Measurements from ENCODE around the gene CMSS1. TPM values are rescaled to one million over a fixed set of nuclear protein-coding genes. Genes with fewer than 3 reads are reported as not detected.

The CMSS1 gene
- polyA plus RNA-seq, 2 of the 4 experiments (the other 2 are of a cell fraction) = 61.1 to 62.9 TPM

- Histone ChIP-seq H3K9me3 (no peaks in the 10 kb centered on the region), H3K4me2 (no peak overlapping the region), H3K4me1 (0 out of 3 replicates have a peak, but pooled peaks cover 3% of the 10 kb centered on the region), H3K4me3 (no peak overlapping the region), H3K27ac (no peak overlapping the region)
- WGBS (ENCODE audit: missing lambda C conversion rate) = 71% methylated on average over 5 of the region's 5 CpGs
- ChIA-PET CTCF (interaction anchor here (0.9 kb wide), 1 partner anchor 35 kb away, joined by 3 read pairs; no protein-coding TSS in a partner anchor), POLR2A (no interaction called here)
- ATAC-seq (no peak), DNase-seq (ENCODE audit: low read depth in 1 of 2, low spot score in 1 of 2) (no peak), FAIRE-seq (no peak)
- TF ChIP-seq NFE2L2 (conservative IDR thresholded peaks at IDR 0.05; ENCODE audit: low read length) = no peak
- TF ChIP-seq EHMT2 (IDR thresholded peaks at IDR 0.05; ENCODE audit: low read depth) = no peak
- TF ChIP-seq CBX2 (IDR thresholded peaks at IDR 0.05; ENCODE audit: borderline replicate concordance, low read depth) = no peak
- TF ChIP-seq HMGXB4 (CRISPR knock-in tag; IDR thresholded peaks at IDR 0.05; ENCODE audit: borderline replicate concordance) = no peak
- TF ChIP-seq PHF8 (IDR thresholded peaks at IDR 0.05; ENCODE audit: borderline replicate concordance, low read depth) = no peak
- no peak for TF ChIP-seq ELK1 (IDR thresholded peaks at IDR 0.05; ENCODE audit: low read depth, low read length)
- no peak for TF ChIP-seq SMC3 (IDR thresholded peaks at IDR 0.05)
These were observed 205.5 kb downstream of the CMSS1 start for GRCh38 chr3:100023150-100023549.

- 0 out of 3 replicates have a peak, but pooled peaks cover 3% of the 10 kb centered on the region for H3K4me1 ChIP-seq
- no peak overlapping the region for H3K4me2 ChIP-seq
- H3K27ac ChIP-seq = no peak overlapping the region
- ChIA-PET CTCF (interaction anchor here (0.9 kb wide), 1 partner anchor 35 kb away, joined by 3 read pairs; no protein-coding TSS in a partner anchor), POLR2A (no interaction called here)
- WGBS (ENCODE audit: missing lambda C conversion rate) = 88% methylated on average over 1 of the region's 1 CpG
- H3K9me3 ChIP-seq = no peaks in the 10 kb centered on the region
- TF ChIP-seq NR3C1 (IDR thresholded peaks at IDR 0.05) = no peak
- no peak for TF ChIP-seq PBX3 (IDR thresholded peaks at IDR 0.05)
- TF ChIP-seq MAZ (IDR thresholded peaks at IDR 0.05; ENCODE audit: borderline replicate concordance, low read depth, low read length) = no peak
- TF ChIP-seq NPAS2 (CRISPR knock-in tag; IDR thresholded peaks at IDR 0.05; ENCODE audit: borderline replicate concordance) = no peak
- no peak for TF ChIP-seq FOSL2 (IDR thresholded peaks at IDR 0.05)
- no peak for TF ChIP-seq FOSL2 (CRISPR knock-in tag; IDR thresholded peaks at IDR 0.05)
- TF ChIP-seq RFX5 (IDR thresholded peaks at IDR 0.05) = no peak
- no peak for TF ChIP-seq GATA3 (IDR thresholded peaks at IDR 0.05; ENCODE audit: borderline replicate concordance)
- no peak for TF ChIP-seq EHF (CRISPR knock-in tag; IDR thresholded peaks at IDR 0.05)
- no peak for TF ChIP-seq CHD2 (IDR thresholded peaks at IDR 0.05; ENCODE audit: low read length, partially characterized antibody)
- TF ChIP-seq HOXA7 (CRISPR knock-in tag; IDR thresholded peaks at IDR 0.05) = no peak
- no peak for TF ChIP-seq USF2 (IDR thresholded peaks at IDR 0.05)
- TF ChIP-seq TFCP2L1 (CRISPR knock-in tag; IDR thresholded peaks at IDR 0.05) = no peak
- no peak for TF ChIP-seq ZSCAN20 (CRISPR knock-in tag; IDR thresholded peaks at IDR 0.05)
- TF ChIP-seq HEYL (CRISPR knock-in tag; IDR thresholded peaks at IDR 0.05) = no peak
- H3K4me3 ChIP-seq = no peak overlapping the region
- FAIRE-seq (no peak), ATAC-seq (no peak), DNase-seq (ENCODE audit: low read depth in 1 of 2, low spot score in 1 of 2) (no peak)
These were observed 205.9 kb downstream of the CMSS1 start for GRCh38 chr3:100023595-100023994.

All from A549 (cell line).